ENCODE results near the gene TTC28.

DNA sequence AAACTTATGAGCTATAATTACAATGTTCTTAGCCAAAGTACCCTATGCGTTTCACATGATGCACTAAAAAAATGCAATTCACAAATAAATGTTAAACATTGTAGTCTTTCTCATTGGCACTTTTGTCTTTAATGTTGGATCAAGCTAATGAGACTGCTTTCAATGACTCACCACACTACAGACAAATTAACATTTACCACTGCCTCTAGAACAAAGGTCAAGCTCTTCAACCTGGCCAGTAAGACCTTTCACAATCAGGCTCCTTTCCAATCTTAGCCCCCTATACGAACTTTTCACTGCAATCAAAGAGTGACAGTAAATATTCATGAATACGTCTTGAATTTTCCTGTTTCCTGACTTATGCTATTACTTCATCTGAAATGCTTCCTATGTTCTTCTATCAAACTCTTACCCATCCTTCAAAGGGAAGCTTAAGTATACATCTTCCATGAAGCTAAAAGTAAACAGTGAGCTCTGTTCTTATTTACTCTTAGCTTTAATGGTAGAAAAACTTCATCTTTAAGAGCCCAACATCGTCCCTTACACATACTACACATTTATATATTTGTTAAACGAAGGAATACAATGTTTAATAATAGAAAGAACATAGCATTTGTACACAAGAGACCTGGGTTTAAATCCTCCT is 433.9 kb downstream of the TTC28 start:
- TF ChIP-seq, protein P1, sequence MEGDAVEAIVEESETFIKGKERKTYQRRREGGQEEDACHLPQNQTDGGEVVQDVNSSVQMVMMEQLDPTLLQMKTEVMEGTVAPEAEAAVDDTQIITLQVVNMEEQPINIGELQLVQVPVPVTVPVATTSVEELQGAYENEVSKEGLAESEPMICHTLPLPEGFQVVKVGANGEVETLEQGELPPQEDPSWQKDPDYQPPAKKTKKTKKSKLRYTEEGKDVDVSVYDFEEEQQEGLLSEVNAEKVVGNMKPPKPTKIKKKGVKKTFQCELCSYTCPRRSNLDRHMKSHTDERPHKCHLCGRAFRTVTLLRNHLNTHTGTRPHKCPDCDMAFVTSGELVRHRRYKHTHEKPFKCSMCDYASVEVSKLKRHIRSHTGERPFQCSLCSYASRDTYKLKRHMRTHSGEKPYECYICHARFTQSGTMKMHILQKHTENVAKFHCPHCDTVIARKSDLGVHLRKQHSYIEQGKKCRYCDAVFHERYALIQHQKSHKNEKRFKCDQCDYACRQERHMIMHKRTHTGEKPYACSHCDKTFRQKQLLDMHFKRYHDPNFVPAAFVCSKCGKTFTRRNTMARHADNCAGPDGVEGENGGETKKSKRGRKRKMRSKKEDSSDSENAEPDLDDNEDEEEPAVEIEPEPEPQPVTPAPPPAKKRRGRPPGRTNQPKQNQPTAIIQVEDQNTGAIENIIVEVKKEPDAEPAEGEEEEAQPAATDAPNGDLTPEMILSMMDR (conservative IDR thresholded peaks at IDR 0.05; ENCODE audit: low read length), result no peak
- TF ChIP-seq EZH2phosphoT487 (IDR thresholded peaks at IDR 0.05; ENCODE audit: borderline replicate concordance), result no peak

All from Loucy (cell line).